Liver (tissue), 9 donors: Measurements from ENCODE around the gene TMEM63B. TPM values are rescaled to one million over a fixed set of nuclear protein-coding genes. Genes with fewer than 3 reads are reported as not detected.
"Not testable (repeated sequence)": the region's sequence is repeated elsewhere in the genome, so short reads cannot be mapped to it uniquely, and the experiment has no call there.

Source experiments
- DNase-seq: peaks from one replicate; pipeline ENCODE4 v3.0.0-alpha.2; 2017; ENCODE audit warnings: low spot score
- H3K27ac ChIP-seq, 2 donors: one replicate each; pipeline ENCODE4 v1.7.0; 2013; ENCODE audit warnings: inconsistent platforms in 2 of 2, low read length in 2 of 2, control low read depth in 1 of 2, low read depth in 1 of 2, mild to moderate bottlenecking in 1 of 2
- H3K27me3 ChIP-seq, 4 donors: one replicate each; pipeline versions ENCODE4 v1.6.1 to v1.7.0; 2013; ENCODE audit warnings: low read length in 3 of 4, inconsistent platforms in 1 of 4, mild to moderate bottlenecking in 1 of 4, moderate library complexity in 1 of 4; ENCODE audit not compliant: control insufficient read depth in 4 of 4, insufficient read depth in 4 of 4
- H3K36me3 ChIP-seq, 4 donors: one replicate each; pipeline versions ENCODE4 v1.6.1 to v1.7.0; 2013; ENCODE audit warnings: low read length in 3 of 4, mild to moderate bottlenecking in 3 of 4, low read depth in 1 of 4, moderate library complexity in 1 of 4; ENCODE audit not compliant: control insufficient read depth in 4 of 4, insufficient read depth in 3 of 4
- H3K4me1 ChIP-seq, 4 donors: one replicate each; pipeline versions ENCODE4 v1.6.1 to v1.7.0; 2013; ENCODE audit warnings: low read length in 3 of 4, mild to moderate bottlenecking in 3 of 4, moderate library complexity in 1 of 4; ENCODE audit not compliant: control insufficient read depth in 4 of 4, insufficient read depth in 4 of 4
- H3K4me3 ChIP-seq, 3 donors: one replicate each; pipeline versions ENCODE4 v1.6.1 to v1.7.0; 2013; ENCODE audit warnings: low read length in 3 of 3, control low read depth in 1 of 3, low read depth in 1 of 3, mild to moderate bottlenecking in 1 of 3
- H3K9ac ChIP-seq, 2 donors: one replicate each; pipeline ENCODE4 v1.7.0; 2013; ENCODE audit warnings: low read length in 2 of 2, mild to moderate bottlenecking in 2 of 2, moderate library complexity in 2 of 2, control low read depth in 1 of 2, low read depth in 1 of 2
- H3K9me3 ChIP-seq, 4 donors: one replicate each; pipeline versions ENCODE4 v1.6.1 to v1.7.0; 2013; ENCODE audit warnings: low read length in 3 of 4; ENCODE audit not compliant: control insufficient read depth in 4 of 4
- ATF3 ChIP-seq: IDR thresholded peaks from 2 replicates; pipeline ENCODE4 v1.6.1; 2016; ENCODE audit warnings: antibody characterized with exemption
- CTCF ChIP-seq: fragments of 150-350 bp; IDR thresholded peaks from 2 replicates; pipeline ENCODE4 v1.5.1; 2017; ENCODE audit warnings: improper control_type of control experiment, low read depth, low read length; ENCODE audit not compliant: missing input control
- EGR1 ChIP-seq, 2 donors: IDR thresholded peaks; 2 replicates each; pipeline ENCODE4 v1.6.1; 2016 to 2018; ENCODE audit warnings: antibody characterized with exemption in 2 of 2, low read depth in 2 of 2
- FOXA1 ChIP-seq: IDR thresholded peaks from 2 replicates; pipeline ENCODE4 v1.6.1; 2016; ENCODE audit warnings: antibody characterized with exemption
- FOXA2 ChIP-seq: IDR thresholded peaks from 2 replicates; pipeline ENCODE4 v1.6.1; 2016; ENCODE audit warnings: antibody characterized with exemption
- GABPA ChIP-seq, 2 donors: IDR thresholded peaks in 1 of 2; conservative IDR thresholded peaks in 1 of 2; 2 replicates each; pipeline ENCODE4 v1.6.1; 2016; ENCODE audit warnings: antibody characterized with exemption in 2 of 2, mild to moderate bottlenecking in 1 of 2, moderate library complexity in 1 of 2
- HNF4A ChIP-seq, 2 donors: conservative IDR thresholded peaks; 2 replicates each; pipeline ENCODE4 v1.6.1; 2016; ENCODE audit warnings: antibody characterized with exemption in 2 of 2, mild to moderate bottlenecking in 2 of 2
- HNF4G ChIP-seq: IDR thresholded peaks from 2 replicates; pipeline ENCODE4 v1.6.1; 2016; ENCODE audit warnings: antibody characterized with exemption
- JUND ChIP-seq, 2 donors: IDR thresholded peaks; 2 replicates each; pipeline ENCODE4 v1.6.1; 2016; ENCODE audit warnings: antibody characterized with exemption in 2 of 2
- MAX ChIP-seq: IDR thresholded peaks from 2 replicates; pipeline ENCODE4 v1.6.1; 2016; ENCODE audit warnings: antibody characterized with exemption
- RAD21 ChIP-seq, 2 donors: IDR thresholded peaks; 2 replicates each; pipeline ENCODE4 v1.6.1; 2016; ENCODE audit warnings: antibody characterized with exemption in 2 of 2, mild to moderate bottlenecking in 2 of 2
- REST ChIP-seq: IDR thresholded peaks from 2 replicates; pipeline ENCODE4 v1.6.1; 2016; ENCODE audit warnings: antibody characterized with exemption, mild to moderate bottlenecking
- RXRA ChIP-seq, 2 donors: IDR thresholded peaks; 2 replicates each; pipeline ENCODE4 v1.6.1; 2017 to 2018; ENCODE audit warnings: antibody characterized with exemption in 2 of 2, mild to moderate bottlenecking in 1 of 2
- TAF1 ChIP-seq: conservative IDR thresholded peaks from 2 replicates; pipeline ENCODE4 v1.6.1; 2016; ENCODE audit warnings: antibody characterized with exemption, mild to moderate bottlenecking
- ZBTB33 ChIP-seq: IDR thresholded peaks from 2 replicates; pipeline ENCODE4 v1.6.1; 2016; ENCODE audit warnings: antibody characterized with exemption
- WGBS: extraction: QIAGEN DNeasy Blood & Tissue Kit; methylation state at CpG from one replicate; pipeline ENCODE4 v1.1.7; 2013; 5-methylcytosine and 5-hydroxymethylcytosine counted together
- polyA plus RNA-seq, 2 donors: library from polyadenylated mRNA; stranded (reverse) in 1 of 2; unstranded in 1 of 2; fragments of 200-250 nt in 1 of 2; fragments of >200 nt in 1 of 2; fragmentation: Nextera tagmentation in 1 of 2; extraction: Ambion mirVana in 1 of 2; gene quantifications; one replicate each; pipeline versions ENCODE4 v1.2.1 to v1.2.3, GENCODE V29; 2013 to 2015
- total RNA-seq, 2 donors: library from RNA; depleted of rRNA; stranded (reverse); fragments of >200 nt; gene quantifications; one replicate each; pipeline ENCODE4 v1.2.3, GENCODE V29; 2014
- donor health status: healthy.
- donor health status: healthy.
- donor health status: healthy.
- donor health status: healthy.
- donor health status: healthy.

TMEM63B gene
- total and polyA plus RNA-seq, 4 donors: 9.6 to 64.9 (median 37.6) TPM

GRCh38 chr6:44180886-44181285 is 53.5 kb downstream of the TMEM63B start:
- 93% methylated on average over 4 of the region's 4 CpGs for WGBS
- Histone ChIP-seq H3K4me3 (no peak overlapping the region), H3K27ac (no peak overlapping the region), H3K9ac (no peak overlapping the region), H3K4me1 (peaks cover 0 to 6% (median 0%) of the 10 kb centered on the region in 4 donors), H3K36me3 (no peaks in the 10 kb centered on the region), H3K27me3 (no peaks in the 10 kb centered on the region), H3K9me3 (no peaks in the 10 kb centered on the region)
- TF ChIP-seq HNF4A (conservative IDR thresholded peaks at IDR 0.05): no peak
- no peak for TF ChIP-seq JUND (IDR thresholded peaks at IDR 0.05)
- TF ChIP-seq RXRA (IDR thresholded peaks at IDR 0.05): no peak
- no peak for TF ChIP-seq RAD21 (IDR thresholded peaks at IDR 0.05)
- TF ChIP-seq TAF1: no peak
- TF ChIP-seq FOXA1: no peak
- no peak for TF ChIP-seq CTCF
- TF ChIP-seq FOXA2: no peak
- no peak for TF ChIP-seq EGR1 (IDR thresholded peaks at IDR 0.05; ENCODE audit: low read depth in 2 of 2)
- TF ChIP-seq HNF4G: no peak
- TF ChIP-seq REST: no peak
- no peak for TF ChIP-seq GABPA (IDR thresholded peaks at IDR 0.05 in 1 of 2, conservative IDR thresholded peaks at IDR 0.05 in 1 of 2)
- no peak for TF ChIP-seq ATF3
- TF ChIP-seq ZBTB33: no peak
- no peak for TF ChIP-seq MAX
- no peak for DNase-seq

- not testable (repeated sequence) for H3K4me1 ChIP-seq, H3K4me3 ChIP-seq, H3K27me3 ChIP-seq, DNase-seq, H3K36me3 ChIP-seq, H3K9ac ChIP-seq, H3K27ac ChIP-seq, H3K9me3 ChIP-seq
Observed at GRCh38 chr6:44181784-44182183, 54.4 kb downstream of the TMEM63B start.
